Epithelial cell of esophagus (primary cell): ENCODE measurements around the gene SCUBE1.

Experiments
- DNase-seq: peaks from one replicate; pipeline ENCODE4 v3.0.0; 2010; ENCODE audit warnings: low read depth
- H3K4me3 ChIP-seq: 2 replicates; pipeline ENCODE4 v1.5.1; 2011; ENCODE audit warnings: mild to moderate bottlenecking, low read length, control low read depth
- CTCF ChIP-seq: IDR thresholded peaks from 2 replicates; pipeline ENCODE4 v1.5.1; 2011; ENCODE audit warnings: low read depth, mild to moderate bottlenecking, low read length, control low read depth, inconsistent platforms; ENCODE audit not compliant: insufficient read depth; ENCODE audit errors: missing control alignments

The SCUBE1 gene

GRCh38 chr22:43237280-43237679 lies 105.9 kb downstream of the SCUBE1 start:
- no peak for TF ChIP-seq CTCF
- DNase-seq = no peak
- no peak overlapping the region for H3K4me3 ChIP-seq

GRCh38 chr22:43236411-43237166 lies 106.6 kb downstream of the SCUBE1 start:
- no peak for DNase-seq
- H3K4me3 ChIP-seq = no peak overlapping the region
- TF ChIP-seq CTCF = no peak

- no peak overlapping the region for H3K4me3 ChIP-seq
- DNase-seq = no peak
- no peak for TF ChIP-seq CTCF
Measured at GRCh38 chr22:43235445-43236409, 107.4 kb downstream of the SCUBE1 start.

- TF ChIP-seq CTCF = no peak
- no peak for DNase-seq
- no peak overlapping the region for H3K4me3 ChIP-seq
Measured at GRCh38 chr22:43234264-43234988, 108.7 kb downstream of the SCUBE1 start.

- TF ChIP-seq CTCF = no peak
- H3K4me3 ChIP-seq = no peak overlapping the region
- DNase-seq = no peak
Measured at GRCh38 chr22:43233529-43233928, 109.6 kb downstream of the SCUBE1 start.

GRCh38 chr22:43232445-43232844 lies 110.7 kb downstream of the SCUBE1 start:
- H3K4me3 ChIP-seq = no peak overlapping the region
- DNase-seq = no peak
- no peak for TF ChIP-seq CTCF
